ENCODE measurements around the gene TOP2B. TPM values are rescaled to one million over a fixed set of nuclear protein-coding genes. Genes with fewer than 3 reads are reported as not detected.

The TOP2B gene
- total RNA-seq, 2 experiments from 2014 or later, result 165 to 171 TPM

- intact Hi-C loops (cut with micrococcal nuclease), result no loop called here
- no peak overlapping the region for H3K27ac Mint-ChIP-seq
- no peaks in the 10 kb centered on the region for H3K9me3 Mint-ChIP-seq
- ChIA-PET CTCF (interaction anchor here (1.1 kb wide), 1 partner anchor 16 kb away, joined by 6 read pairs; no protein-coding TSS in a partner anchor), POLR2A (no interaction called here)
- no peak overlapping the region for H3K4me3 Mint-ChIP-seq
- no peak for TF ChIP-seq CTCF (IDR thresholded peaks at IDR 0.05)
- DNase-seq (no peak), ATAC-seq (no peak)
- peaks cover 9% of the 10 kb centered on the region for H3K4me1 Mint-ChIP-seq (ENCODE audit: low read depth)
- H3K27me3 Mint-ChIP-seq, result no peaks in the 10 kb centered on the region
- peaks cover 36% of the 10 kb centered on the region for H3K36me3 Mint-ChIP-seq (ENCODE audit: low read depth)
Measured at GRCh38 chr3:25631989-25632388, 32.7 kb downstream of the TOP2B start.

DNA sequence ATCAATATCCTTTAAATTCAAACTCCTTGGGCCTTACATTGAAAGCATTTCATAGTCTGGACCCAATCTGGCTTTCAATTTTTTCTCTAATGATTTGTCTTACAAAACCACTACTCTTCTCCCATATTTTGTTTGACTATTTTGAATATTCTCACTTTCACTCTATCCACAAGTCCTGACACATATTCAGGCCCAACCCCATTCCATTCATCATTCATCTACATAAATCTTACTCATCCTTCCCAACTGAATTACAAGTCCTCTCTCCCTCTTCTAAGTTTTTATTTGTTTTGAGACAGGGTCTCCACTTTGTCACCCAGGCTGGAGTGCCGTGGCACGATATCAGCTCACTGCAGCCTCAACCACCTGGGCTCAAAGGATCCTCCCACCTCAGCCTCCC is 43.6 kb downstream of the TOP2B start:
- no peak for TF ChIP-seq CTCF (IDR thresholded peaks at IDR 0.05)
- Mint-ChIP-seq H3K4me1 (ENCODE audit: low read depth) (peaks cover 11% of the 10 kb centered on the region), H3K36me3 (ENCODE audit: low read depth) (peaks cover 42% of the 10 kb centered on the region), H3K9me3 (no peaks in the 10 kb centered on the region), H3K4me3 (no peak overlapping the region), H3K27ac (peak overlapping the region; percentile 40), H3K27me3 (no peaks in the 10 kb centered on the region)
- POLR2A ChIA-PET, result interaction anchor here (0.6 kb wide), 1 partner anchor 627 kb away, joined by 3 read pairs; no protein-coding TSS in a partner anchor
- CTCF ChIA-PET, result interaction anchor here (1.9 kb wide), 1 partner anchor 27 kb away, joined by 5 read pairs; no protein-coding TSS in a partner anchor
- intact Hi-C loops (cut with micrococcal nuclease), result no loop called here
- DNase-seq, result no peak
- ATAC-seq, result no peak

DNA sequence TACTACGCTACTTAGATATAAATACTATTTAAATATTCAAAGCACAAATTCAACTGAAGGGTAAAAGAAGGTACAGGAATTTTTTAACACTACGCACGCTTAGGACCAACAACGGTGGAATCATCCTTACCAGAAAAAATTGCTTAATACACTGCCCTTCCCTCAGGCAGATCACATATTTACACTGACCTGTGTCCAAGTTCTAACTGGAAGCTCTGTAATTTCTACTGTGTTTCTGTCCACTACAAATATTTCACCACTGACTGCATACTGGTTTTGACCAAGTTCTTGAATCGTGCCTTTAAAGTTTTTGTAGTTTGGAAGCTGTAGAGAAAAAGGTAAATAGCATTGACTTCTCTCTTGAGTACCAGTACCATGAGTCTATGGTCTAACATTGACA is 44.2 kb downstream of the TOP2B start:
- no peaks in the 10 kb centered on the region for H3K9me3 Mint-ChIP-seq
- ATAC-seq (no peak), DNase-seq (no peak)
- H3K4me1 Mint-ChIP-seq (ENCODE audit: low read depth), result peaks cover 11% of the 10 kb centered on the region
- H3K4me3 Mint-ChIP-seq, result no peak overlapping the region
- H3K27me3 Mint-ChIP-seq, result no peaks in the 10 kb centered on the region
- intact Hi-C loops (cut with micrococcal nuclease), result no loop called here
- CTCF ChIA-PET, result interaction anchor here (1.9 kb wide), 1 partner anchor 27 kb away, joined by 5 read pairs; no protein-coding TSS in a partner anchor
- H3K36me3 Mint-ChIP-seq (ENCODE audit: low read depth), result peaks cover 38% of the 10 kb centered on the region
- TF ChIP-seq CTCF (IDR thresholded peaks at IDR 0.05), result no peak
- peak overlapping the region; percentile 40 for H3K27ac Mint-ChIP-seq
- POLR2A ChIA-PET, result no interaction called here

- peaks cover 34% of the 10 kb centered on the region for H3K36me3 Mint-ChIP-seq (ENCODE audit: low read depth)
Measured at GRCh38 chr3:25619382-25619781, 45.3 kb downstream of the TOP2B start.

More at GRCh38 chr3:25619382-25619781, 45.3 kb downstream of the TOP2B start:
- intact Hi-C loops (cut with micrococcal nuclease), result no loop called here
- H3K27ac Mint-ChIP-seq, result no peak overlapping the region
- ChIA-PET POLR2A (no interaction called here), CTCF (no interaction called here)
- ATAC-seq (no peak), DNase-seq (no peak)
- no peaks in the 10 kb centered on the region for H3K9me3 Mint-ChIP-seq
- H3K27me3 Mint-ChIP-seq, result no peaks in the 10 kb centered on the region
- TF ChIP-seq CTCF (IDR thresholded peaks at IDR 0.05), result no peak
- no peak overlapping the region for H3K4me3 Mint-ChIP-seq
- peaks cover 11% of the 10 kb centered on the region for H3K4me1 Mint-ChIP-seq (ENCODE audit: low read depth)

All from activated CD8-positive, alpha-beta T cell treated with anti-CD3 and anti-CD28 coated beads for 36 hours (primary cell).